NT2/D1 (cell line): ENCODE results near the gene KRT12.

Experiments
- DNase-seq: peaks from one replicate; pipeline ENCODE4 v3.0.0-alpha.2; 2011; ENCODE audit warnings: low read depth, low spot score
- H3K27me3 ChIP-seq: 2 replicates; pipeline ENCODE4 v1.6.0; 2011; ENCODE audit warnings: mild to moderate bottlenecking; ENCODE audit not compliant: insufficient read length, insufficient read depth
- H3K36me3 ChIP-seq: 2 replicates; pipeline ENCODE4 v1.6.1; 2011; ENCODE audit warnings: mild to moderate bottlenecking, low read length, mixed read lengths; ENCODE audit not compliant: insufficient read depth, insufficient read length
- H3K4me1 ChIP-seq: 2 replicates; pipeline ENCODE4 v1.5.1; 2011; ENCODE audit not compliant: insufficient read depth, insufficient read length
- H3K4me3 ChIP-seq: 2 replicates; pipeline ENCODE4 v1.5.1; 2011; ENCODE audit warnings: low read depth; ENCODE audit not compliant: insufficient read length
- H3K9ac ChIP-seq: 2 replicates; pipeline ENCODE4 v1.6.0; 2011; ENCODE audit warnings: low read depth; ENCODE audit not compliant: insufficient read length
- H3K9me3 ChIP-seq: 2 replicates; pipeline ENCODE4 v1.5.1; 2011; ENCODE audit warnings: mild to moderate bottlenecking, low read length; ENCODE audit not compliant: insufficient read depth
- SUZ12 ChIP-seq: IDR thresholded peaks from 2 replicates; pipeline ENCODE4 v1.6.1; 2011; ENCODE audit not compliant: insufficient read length, insufficient read depth; ENCODE audit errors: extremely low read depth
- YY1 ChIP-seq: IDR thresholded peaks from 2 replicates; pipeline ENCODE4 v1.6.1; 2011; ENCODE audit not compliant: insufficient read length, insufficient read depth
- ZNF274 ChIP-seq: IDR thresholded peaks from 2 replicates; pipeline ENCODE4 v1.6.1; 2011; ENCODE audit warnings: mild to moderate bottlenecking, low read depth, low read length

Gene KRT12

GRCh38 chr17:40866838-40867237 is at the start of gene KRT12:
KRT12 (minus strand) TSS chr17:40867223; CDS start chr17:40867186, 37 bp downstream.
- no peaks in the 10 kb centered on the region for H3K9me3 ChIP-seq
- no peak within 1 kb of the TSS for H3K4me3 ChIP-seq
- DNase-seq, result no peak
- H3K9ac ChIP-seq, result no peak within 1 kb of the TSS
- TF ChIP-seq ZNF274 (no peak), YY1 (no peak), SUZ12 (no peak)
- no peaks in the 10 kb centered on the region for H3K27me3 ChIP-seq
- no peaks in the 10 kb centered on the region for H3K4me1 ChIP-seq
- no peaks in the 10 kb centered on the region for H3K36me3 ChIP-seq

- H3K4me3 ChIP-seq, result no peak overlapping the region
- H3K9me3 ChIP-seq, result no peaks in the 10 kb centered on the region
- no peaks in the 10 kb centered on the region for H3K36me3 ChIP-seq
- no peaks in the 10 kb centered on the region for H3K27me3 ChIP-seq
- no peak for DNase-seq
- TF ChIP-seq ZNF274 (no peak), YY1 (no peak), SUZ12 (no peak)
- H3K4me1 ChIP-seq, result no peaks in the 10 kb centered on the region
- H3K9ac ChIP-seq, result no peak overlapping the region
Measured at GRCh38 chr17:40916366-40916765, 49.3 kb upstream of the KRT12 start.

- TF ChIP-seq SUZ12, result no peak
- no peak for TF ChIP-seq ZNF274
- no peak for TF ChIP-seq YY1
- no peaks in the 10 kb centered on the region for H3K27me3 ChIP-seq
- no peaks in the 10 kb centered on the region for H3K36me3 ChIP-seq
- DNase-seq, result no peak
- H3K4me3 ChIP-seq, result no peak overlapping the region
- no peaks in the 10 kb centered on the region for H3K9me3 ChIP-seq
- no peak overlapping the region for H3K9ac ChIP-seq
- H3K4me1 ChIP-seq, result no peaks in the 10 kb centered on the region
Measured at GRCh38 chr17:40915721-40916256, 48.8 kb upstream of the KRT12 start.

- Histone ChIP-seq H3K4me1 (no peaks in the 10 kb centered on the region), H3K9ac (no peak overlapping the region), H3K4me3 (no peak overlapping the region), H3K27me3 (no peaks in the 10 kb centered on the region), H3K9me3 (no peaks in the 10 kb centered on the region), H3K36me3 (no peaks in the 10 kb centered on the region)
- TF ChIP-seq YY1 (no peak), SUZ12 (no peak), ZNF274 (no peak)
- DNase-seq, result no peak
Measured at GRCh38 chr17:40915199-40915661, 48.2 kb upstream of the KRT12 start.

- H3K27me3 ChIP-seq, result no peaks in the 10 kb centered on the region
- H3K4me1 ChIP-seq, result no peaks in the 10 kb centered on the region
- H3K4me3 ChIP-seq, result no peak overlapping the region
- H3K9me3 ChIP-seq, result no peaks in the 10 kb centered on the region
- no peak for TF ChIP-seq ZNF274
- TF ChIP-seq YY1, result no peak
- TF ChIP-seq SUZ12, result no peak
- no peaks in the 10 kb centered on the region for H3K36me3 ChIP-seq
- H3K9ac ChIP-seq, result no peak overlapping the region
- DNase-seq, result no peak
Measured at GRCh38 chr17:40914075-40914855, 47.2 kb upstream of the KRT12 start.

- TF ChIP-seq SUZ12 (no peak), ZNF274 (no peak), YY1 (no peak)
- H3K4me1 ChIP-seq, result no peaks in the 10 kb centered on the region
- no peaks in the 10 kb centered on the region for H3K36me3 ChIP-seq
- H3K9me3 ChIP-seq, result no peaks in the 10 kb centered on the region
- no peak overlapping the region for H3K4me3 ChIP-seq
- no peak overlapping the region for H3K9ac ChIP-seq
- H3K27me3 ChIP-seq, result no peaks in the 10 kb centered on the region
- DNase-seq, result no peak
Measured at GRCh38 chr17:40912486-40913210, 45.6 kb upstream of the KRT12 start.

- Histone ChIP-seq H3K4me1 (no peaks in the 10 kb centered on the region), H3K9me3 (no peaks in the 10 kb centered on the region), H3K27me3 (no peaks in the 10 kb centered on the region), H3K9ac (no peak overlapping the region), H3K4me3 (no peak overlapping the region), H3K36me3 (no peaks in the 10 kb centered on the region)
- no peak for DNase-seq
- TF ChIP-seq ZNF274, result no peak
Measured at GRCh38 chr17:40910441-40910841, 43.4 kb upstream of the KRT12 start.
